ENCODE data around the gene AHNAK2.

AHNAK2 gene

DNA sequence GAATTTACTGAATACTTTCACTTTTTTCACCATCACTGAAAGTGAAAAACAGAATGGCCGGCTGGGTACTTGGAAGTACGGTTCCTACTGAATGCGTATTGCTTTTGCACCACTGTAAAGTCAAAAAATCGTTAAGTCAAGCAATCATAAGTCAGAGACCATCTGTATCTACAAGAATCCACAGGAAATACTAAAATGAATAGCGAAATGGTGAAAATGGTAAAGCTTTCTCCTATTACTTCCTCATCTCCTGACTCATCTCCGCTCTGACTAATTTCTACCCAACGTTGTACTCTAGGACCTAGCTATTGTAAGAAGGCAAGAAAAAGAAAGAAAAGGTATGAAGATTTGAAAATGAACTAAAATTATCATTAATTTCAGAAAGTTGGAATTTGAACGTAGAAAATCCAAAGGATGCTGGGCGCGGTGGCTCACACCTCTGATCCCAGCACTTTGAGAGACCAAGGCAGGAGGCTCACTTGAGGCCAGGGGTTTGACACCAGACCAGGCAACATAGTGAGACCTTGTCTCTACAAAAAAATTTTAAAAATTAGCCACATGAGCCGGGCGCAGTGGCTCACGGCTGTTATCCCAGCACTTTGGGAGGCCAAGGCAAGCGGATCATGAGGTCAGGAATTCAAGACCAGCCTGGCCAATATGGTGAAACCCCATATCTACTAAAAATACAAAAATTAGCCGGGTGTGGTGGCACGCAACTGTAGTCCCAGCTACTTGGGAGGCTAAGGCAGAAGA is 48.0 kb upstream of the AHNAK2 start:
- Histone ChIP-seq H3K9me2 (replicated peaks; ENCODE audit: insufficient read depth, low read length) (no peaks in the 10 kb centered on the region), H4K20me1 (ENCODE audit: insufficient read depth, low read length) (no peaks in the 10 kb centered on the region), H3K79me2 (ENCODE audit: low read length) (no peaks in the 10 kb centered on the region; the same call in 1 of the 2 replicates), H3K27ac (ENCODE audit: low read length) (no peak overlapping the region), H3F3A (ENCODE audit: insufficient read depth, low read length) (peaks cover 6% of the 10 kb centered on the region), H2AFZ (ENCODE audit: low read length) (no peak overlapping the region), H3K4me2 (ENCODE audit: low read depth, low read length) (no peak overlapping the region), H3K9ac (ENCODE audit: low read length) (no peak overlapping the region), H3K27me3 (replicated peaks; ENCODE audit: insufficient read depth, low read length) (no peaks in the 10 kb centered on the region), H3K4me1 (ENCODE audit: low read length) (0 out of 2 replicates have a peak, but pooled peaks cover 5% of the 10 kb centered on the region), H3K9me3 (replicated peaks; ENCODE audit: insufficient read depth, low read length) (no peaks in the 10 kb centered on the region), H3K4me3 (ENCODE audit: low read length) (no peak overlapping the region), H3K36me3 (replicated peaks; ENCODE audit: insufficient read depth, low read length) (no peaks in the 10 kb centered on the region)
- TF ChIP-seq EZH2 (optimal IDR thresholded peaks at IDR 0.05; ENCODE audit: low read depth, low read length) (no peak), EZH2phosphoT487 (IDR thresholded peaks at IDR 0.05; ENCODE audit: low read length) (no peak)
- TF ChIP-seq, protein P1, sequence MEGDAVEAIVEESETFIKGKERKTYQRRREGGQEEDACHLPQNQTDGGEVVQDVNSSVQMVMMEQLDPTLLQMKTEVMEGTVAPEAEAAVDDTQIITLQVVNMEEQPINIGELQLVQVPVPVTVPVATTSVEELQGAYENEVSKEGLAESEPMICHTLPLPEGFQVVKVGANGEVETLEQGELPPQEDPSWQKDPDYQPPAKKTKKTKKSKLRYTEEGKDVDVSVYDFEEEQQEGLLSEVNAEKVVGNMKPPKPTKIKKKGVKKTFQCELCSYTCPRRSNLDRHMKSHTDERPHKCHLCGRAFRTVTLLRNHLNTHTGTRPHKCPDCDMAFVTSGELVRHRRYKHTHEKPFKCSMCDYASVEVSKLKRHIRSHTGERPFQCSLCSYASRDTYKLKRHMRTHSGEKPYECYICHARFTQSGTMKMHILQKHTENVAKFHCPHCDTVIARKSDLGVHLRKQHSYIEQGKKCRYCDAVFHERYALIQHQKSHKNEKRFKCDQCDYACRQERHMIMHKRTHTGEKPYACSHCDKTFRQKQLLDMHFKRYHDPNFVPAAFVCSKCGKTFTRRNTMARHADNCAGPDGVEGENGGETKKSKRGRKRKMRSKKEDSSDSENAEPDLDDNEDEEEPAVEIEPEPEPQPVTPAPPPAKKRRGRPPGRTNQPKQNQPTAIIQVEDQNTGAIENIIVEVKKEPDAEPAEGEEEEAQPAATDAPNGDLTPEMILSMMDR (IDR thresholded peaks at IDR 0.05; ENCODE audit: low read length), result no peak
- no peak for DNase-seq

DNA sequence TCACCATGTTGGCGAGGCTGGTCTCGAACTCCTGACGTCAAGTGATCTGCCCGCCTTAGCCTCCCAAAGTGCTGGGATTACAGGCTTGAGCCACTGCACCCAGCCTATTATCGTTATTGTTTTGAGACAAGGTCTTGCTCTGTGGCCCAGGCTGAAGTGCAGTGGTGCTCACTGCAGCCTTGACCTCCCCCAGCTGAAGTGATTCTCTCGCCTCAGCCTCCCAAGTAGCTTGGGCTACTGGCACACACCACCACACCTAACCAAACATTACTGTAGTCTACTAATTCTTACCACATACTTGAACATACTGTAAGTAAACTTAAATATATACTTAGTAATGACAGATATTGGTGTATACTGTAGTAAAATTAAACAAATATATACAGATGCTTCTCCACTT is 47.3 kb upstream of the AHNAK2 start:
- TF ChIP-seq EZH2phosphoT487 (IDR thresholded peaks at IDR 0.05; ENCODE audit: low read length) (no peak), EZH2 (optimal IDR thresholded peaks at IDR 0.05; ENCODE audit: low read depth, low read length) (no peak)
- TF ChIP-seq, protein P1 (IDR thresholded peaks at IDR 0.05; ENCODE audit: low read length), result no peak
- Histone ChIP-seq H4K20me1 (ENCODE audit: insufficient read depth, low read length) (no peaks in the 10 kb centered on the region), H3K79me2 (ENCODE audit: low read length) (peaks cover under 1% of the 10 kb centered on the region), H3K9me3 (replicated peaks; ENCODE audit: insufficient read depth, low read length) (no peaks in the 10 kb centered on the region), H3K4me1 (ENCODE audit: low read length) (0 out of 2 replicates have a peak, but pooled peaks cover 5% of the 10 kb centered on the region), H3K36me3 (replicated peaks; ENCODE audit: insufficient read depth, low read length) (no peaks in the 10 kb centered on the region), H3K9ac (ENCODE audit: low read length) (no peak overlapping the region), H3K27ac (ENCODE audit: low read length) (no peak overlapping the region), H2AFZ (ENCODE audit: low read length) (no peak overlapping the region), H3K4me2 (ENCODE audit: low read depth, low read length) (no peak overlapping the region), H3K27me3 (replicated peaks; ENCODE audit: insufficient read depth, low read length) (no peaks in the 10 kb centered on the region), H3K4me3 (ENCODE audit: low read length) (no peak overlapping the region), H3K9me2 (replicated peaks; ENCODE audit: insufficient read depth, low read length) (no peaks in the 10 kb centered on the region), H3F3A (ENCODE audit: insufficient read depth, low read length) (peaks cover 6% of the 10 kb centered on the region)
- DNase-seq, result no peak

DNA sequence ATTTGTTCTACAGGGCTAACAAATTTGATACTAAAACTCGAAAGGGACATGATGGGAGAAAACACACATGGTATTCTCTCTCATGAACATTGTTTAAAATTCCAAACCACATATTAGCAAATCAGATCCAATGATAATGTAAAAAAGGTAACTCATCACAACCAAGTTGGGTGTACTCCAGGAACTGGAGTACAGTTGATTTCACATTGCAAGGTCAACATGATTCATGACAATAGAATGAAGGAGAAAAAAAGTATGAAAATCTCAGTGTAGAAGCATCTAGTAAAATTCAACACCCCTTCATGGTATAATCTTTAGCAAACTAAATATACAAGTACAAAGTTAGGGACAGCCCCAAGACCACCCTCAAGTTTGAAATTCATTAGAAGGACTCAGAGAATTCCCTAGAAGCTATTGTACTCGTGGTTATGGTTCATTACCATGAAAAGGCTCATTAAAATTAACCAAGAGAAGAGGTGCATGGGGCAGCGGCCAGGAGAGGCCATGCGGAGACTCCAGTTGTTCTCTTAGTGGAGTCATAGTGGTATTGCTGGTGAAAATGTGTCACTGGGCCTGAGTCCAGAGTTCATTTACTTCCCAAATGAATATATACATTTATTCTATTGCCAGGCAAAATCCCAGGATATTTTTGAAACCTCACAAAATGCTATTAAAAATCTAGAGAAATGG is 45.8 kb upstream of the AHNAK2 start:
- Histone ChIP-seq H3K4me2 (ENCODE audit: low read depth, low read length) (no peak overlapping the region), H3K4me1 (ENCODE audit: low read length) (peaks cover 10% of the 10 kb centered on the region; the same call in 1 of the 2 replicates), H2AFZ (ENCODE audit: low read length) (no peak overlapping the region), H3K27ac (ENCODE audit: low read length) (no peak overlapping the region), H3K9me2 (replicated peaks; ENCODE audit: insufficient read depth, low read length) (no peaks in the 10 kb centered on the region), H3K9ac (ENCODE audit: low read length) (no peak overlapping the region), H3K36me3 (replicated peaks; ENCODE audit: insufficient read depth, low read length) (no peaks in the 10 kb centered on the region), H4K20me1 (ENCODE audit: insufficient read depth, low read length) (peaks cover 2% of the 10 kb centered on the region; the same call in 1 of the 2 replicates), H3K27me3 (replicated peaks; ENCODE audit: insufficient read depth, low read length) (no peaks in the 10 kb centered on the region), H3K79me2 (ENCODE audit: low read length) (peaks cover 16% of the 10 kb centered on the region), H3K9me3 (replicated peaks; ENCODE audit: insufficient read depth, low read length) (no peaks in the 10 kb centered on the region), H3K4me3 (ENCODE audit: low read length) (no peak overlapping the region), H3F3A (ENCODE audit: insufficient read depth, low read length) (peaks cover 6% of the 10 kb centered on the region)
- DNase-seq, result no peak
- TF ChIP-seq EZH2 (optimal IDR thresholded peaks at IDR 0.05; ENCODE audit: low read depth, low read length) (no peak), EZH2phosphoT487 (IDR thresholded peaks at IDR 0.05; ENCODE audit: low read length) (no peak)
- TF ChIP-seq, protein P1 (IDR thresholded peaks at IDR 0.05; ENCODE audit: low read length), result no peak

All from MM.1S (cell line).